H1 (cell line): ENCODE measurements around the gene MDC1. TPM values are rescaled to one million over a fixed set of nuclear protein-coding genes. Genes with fewer than 3 reads are reported as not detected.
A peak's percentile ranks its signal among the peaks of the same experiment; 100 is the strongest.

Source experiments
- CTCF ChIA-PET: fragments of 300-600 bp; sonication (Branson Sonifier 250); formaldehyde crosslinking; loops from one replicate; lab custom pipeline; 2021; ENCODE audit not compliant: partially characterized antibody; lab: Charles Lee
- POLR2A ChIA-PET: fragments of 300-600 bp; sonication (Branson Sonifier 250); formaldehyde crosslinking; loops from one replicate; lab custom pipeline; 2021; ENCODE audit warnings: inconsistent platforms; ENCODE audit not compliant: partially characterized antibody; lab: Charles Lee
- DNase-seq, 2 experiments: peaks; one replicate each; pipeline versions ENCODE4 v3.0.0 to v3.0.0-alpha.2; 2010 to 2022; ENCODE audit warnings: low spot score in 2 of 2, low read depth in 1 of 2, mixed read lengths in 1 of 2
- FAIRE-seq: peaks from 2 replicates; lab custom pipeline; 2011; peaks lifted over from hg19 to GRCh38; lab: Jason Lieb, UNC
- H2AFZ ChIP-seq: 2 replicates; pipeline ENCODE4 v1.8.1; 2012; ENCODE audit warnings: low read length, inconsistent platforms
- H2AK5ac ChIP-seq: 2 replicates; pipeline ENCODE4 v1.6.1; 2013; ENCODE audit warnings: low read depth, low read length
- H2BK120ac ChIP-seq: replicated peaks from 2 replicates; pipeline ENCODE3; 2013; ENCODE audit warnings: low read depth, low read length, inconsistent platforms
- H2BK12ac ChIP-seq: 2 replicates; pipeline ENCODE4 v1.6.1; 2013; ENCODE audit warnings: low read depth, low read length
- H2BK15ac ChIP-seq: 2 replicates; pipeline ENCODE4 v1.6.1; 2013; ENCODE audit warnings: low read length
- H2BK20ac ChIP-seq: 2 replicates; pipeline ENCODE4 v1.6.1; 2013; ENCODE audit warnings: low read length
- H2BK5ac ChIP-seq: 2 replicates; pipeline ENCODE4 v1.6.1; 2013; ENCODE audit warnings: low read depth, low read length
- H3K14ac ChIP-seq: 2 replicates; pipeline ENCODE4 v1.6.1; 2013; ENCODE audit warnings: inconsistent platforms; ENCODE audit not compliant: insufficient read length
- H3K18ac ChIP-seq: 2 replicates; pipeline ENCODE4 v1.6.1; 2013; ENCODE audit warnings: low read length; ENCODE audit errors: extremely low read depth
- H3K23ac ChIP-seq: 2 replicates; pipeline ENCODE4 v1.6.1; 2013; ENCODE audit warnings: inconsistent platforms; ENCODE audit not compliant: insufficient read length
- H3K23me2 ChIP-seq: 2 replicates; pipeline ENCODE4 v1.6.1; 2013; ENCODE audit warnings: low read depth, low read length
- H3K27ac ChIP-seq: 2 replicates; pipeline ENCODE4 v1.6.1; 2011; ENCODE audit warnings: low read depth, low read length, inconsistent platforms
- H3K27me3 ChIP-seq, 4 experiments: replicated peaks in 1 of 4; 1 replicate in 1 of 4; 2 replicates in 3 of 4; pipeline versions ENCODE4 v1.6.1 to v1.8.1; 2011 to 2013; ENCODE audit warnings: low read length in 3 of 4, mild to moderate bottlenecking in 3 of 4, inconsistent platforms in 2 of 4, mixed read lengths in 2 of 4, moderate library complexity in 1 of 4; ENCODE audit not compliant: control insufficient read depth in 3 of 4, insufficient read depth in 3 of 4; ENCODE audit errors: extremely low read depth in 1 of 4
- H3K36me3 ChIP-seq, 4 experiments: 2 replicates each; pipeline versions ENCODE4 v1.6.1 to v1.8.1; 2011 to 2013; ENCODE audit warnings: mild to moderate bottlenecking in 4 of 4, low read length in 3 of 4, moderate library complexity in 2 of 4, control low read depth in 1 of 4, inconsistent platforms in 1 of 4; ENCODE audit not compliant: insufficient read depth in 4 of 4, control insufficient read depth in 2 of 4
- H3K4ac ChIP-seq: replicated peaks from 2 replicates; pipeline ENCODE3; 2013; ENCODE audit warnings: low read length, low read depth, mixed read lengths, inconsistent platforms; ENCODE audit not compliant: insufficient read length
- H3K4me1 ChIP-seq, 4 experiments: replicated peaks in 1 of 4; 1 replicate in 1 of 4; 2 replicates in 3 of 4; pipeline versions ENCODE4 v1.6.1 to v1.8.1; 2011 to 2013; ENCODE audit warnings: low read length in 3 of 4, inconsistent platforms in 2 of 4, mixed read lengths in 1 of 4; ENCODE audit not compliant: insufficient read depth in 4 of 4, control insufficient read depth in 3 of 4
- H3K4me2 ChIP-seq, 2 experiments: 2 replicates each; pipeline versions ENCODE4 v1.6.1 to v1.8.1; 2011 to 2013; ENCODE audit warnings: low read depth in 2 of 2, low read length in 2 of 2, control low read depth in 1 of 2, inconsistent platforms in 1 of 2, mild to moderate bottlenecking in 1 of 2; ENCODE audit not compliant: insufficient read depth in 1 of 2
- H3K4me3 ChIP-seq, 4 experiments: fragments of 200-600, 300-600 bp in 1 of 4; sonication (generic), shearing (Covaris generic), sonication (Bioruptor Twin) in 1 of 4; 2 replicates each; pipeline versions ENCODE4 v1.5.1 to v1.8.1; 2011 to 2016; ENCODE audit warnings: low read length in 4 of 4, low read depth in 3 of 4, control low read depth in 2 of 4, inconsistent platforms in 2 of 4, mild to moderate bottlenecking in 2 of 4, mixed read lengths in 1 of 4, moderate library complexity in 1 of 4; ENCODE audit not compliant: insufficient read depth in 2 of 4; ENCODE audit errors: extremely low read depth in 1 of 4
- H3K56ac ChIP-seq: replicated peaks from 2 replicates; pipeline ENCODE3; 2013; ENCODE audit warnings: low read depth, mild to moderate bottlenecking, mixed read lengths, low read length, inconsistent platforms; ENCODE audit not compliant: insufficient read length
- H3K79me1 ChIP-seq: 2 replicates; pipeline ENCODE4 v1.6.1; 2013; ENCODE audit warnings: low read depth, low read length, control low read depth
- H3K79me2 ChIP-seq, 2 experiments: 2 replicates each; pipeline versions ENCODE4 v1.6.1 to v1.8.1; 2012 to 2013; ENCODE audit warnings: low read length in 2 of 2, mild to moderate bottlenecking in 2 of 2, inconsistent platforms in 1 of 2; ENCODE audit not compliant: insufficient read depth in 2 of 2, control insufficient read depth in 1 of 2
- H3K9ac ChIP-seq, 4 experiments: replicated peaks in 1 of 4; 1 replicate in 1 of 4; 2 replicates in 3 of 4; pipeline versions ENCODE4 v1.6.1 to v1.8.1; 2011 to 2013; ENCODE audit warnings: low read depth in 3 of 4, low read length in 3 of 4, control low read depth in 2 of 4, mild to moderate bottlenecking in 2 of 4, moderate library complexity in 2 of 4, inconsistent platforms in 1 of 4; ENCODE audit errors: extremely low read depth in 1 of 4
- H3K9me3 ChIP-seq, 2 experiments: 2 replicates each; pipeline versions ENCODE4 v1.6.1 to v1.8.1; 2012 to 2013; ENCODE audit warnings: mild to moderate bottlenecking in 2 of 2, moderate library complexity in 2 of 2, control low read depth in 1 of 2, inconsistent platforms in 1 of 2, low read depth in 1 of 2, low read length in 1 of 2, mixed read lengths in 1 of 2; ENCODE audit not compliant: insufficient read depth in 2 of 2
- H4K20me1 ChIP-seq, 2 experiments: replicated peaks in 1 of 2; 2 replicates each; pipeline versions ENCODE3 to v1.8.1; 2011 to 2013; ENCODE audit warnings: inconsistent platforms in 2 of 2, low read length in 2 of 2, mild to moderate bottlenecking in 1 of 2; ENCODE audit not compliant: insufficient read depth in 2 of 2, control insufficient read depth in 1 of 2
- H4K5ac ChIP-seq: 2 replicates; pipeline ENCODE4 v1.6.1; 2013; ENCODE audit warnings: low read length, low read depth, mixed read lengths, inconsistent platforms; ENCODE audit not compliant: insufficient read length
- H4K8ac ChIP-seq: 2 replicates; pipeline ENCODE4 v1.8.0; 2013; ENCODE audit warnings: mild to moderate bottlenecking, moderate library complexity, low read length, inconsistent platforms; ENCODE audit not compliant: insufficient read depth; ENCODE audit errors: extremely low read depth
- H4K91ac ChIP-seq: replicated peaks from 2 replicates; pipeline ENCODE3; 2013; ENCODE audit warnings: low read length, mixed read lengths, inconsistent platforms; ENCODE audit not compliant: insufficient read length
- CEBPB ChIP-seq: IDR thresholded peaks from 2 replicates; pipeline ENCODE4 v1.6.1; 2012; ENCODE audit warnings: low read depth, low read length
- WGBS, 2 experiments: shearing (Covaris generic) in 1 of 2; methylation state at CpG; one replicate each; pipeline versions ENCODE4 v1.1.6 to v1.1.7; 2013 to 2015; ENCODE audit warnings: low lambda C conversion rate in 2 of 2, mixed read lengths in 2 of 2, inconsistent platforms in 1 of 2, low coverage in 1 of 2, missing lambda C conversion rate in 1 of 2; ENCODE audit not compliant: insufficient replicate concordance in 2 of 2, insufficient coverage in 1 of 2, insufficient read length in 1 of 2; ENCODE audit errors: extremely low coverage in 1 of 2, missing lambda C conversion rate in 1 of 2; 5-methylcytosine and 5-hydroxymethylcytosine counted together
- polyA plus RNA-seq, 7 experiments: library from polyadenylated mRNA; depleted of rRNA in 3 of 7; stranded (reverse) in 5 of 7; unstranded in 2 of 7; fragments of >200 nt in 5 of 7; fragments of 200-250 nt in 2 of 7; gene quantifications; 1 replicate in 5 of 7; 2 replicates in 1 of 7; 4 replicates in 1 of 7; pipeline versions ENCODE4 v1.2.1 to v1.2.3, GENCODE V29; 2011 to 2013; ENCODE audit warnings: missing spikeins in 2 of 7, mixed read lengths in 2 of 7
- total RNA-seq: library from RNA; stranded (reverse); fragmentation: NEBNext Ultra II Directional; extraction: Animal tissue kit (Norgen Biotek cat#: 25700); gene quantifications from 2 replicates; pipeline ENCODE4 v1.2.1, GENCODE V29; 2021

MDC1 gene
- total and polyA plus RNA-seq, 2 of the 8 experiments (the other 6 are each of a cell fraction or from before 2014, with no cell fraction given), result 29.9 to 81.1 TPM

DNA sequence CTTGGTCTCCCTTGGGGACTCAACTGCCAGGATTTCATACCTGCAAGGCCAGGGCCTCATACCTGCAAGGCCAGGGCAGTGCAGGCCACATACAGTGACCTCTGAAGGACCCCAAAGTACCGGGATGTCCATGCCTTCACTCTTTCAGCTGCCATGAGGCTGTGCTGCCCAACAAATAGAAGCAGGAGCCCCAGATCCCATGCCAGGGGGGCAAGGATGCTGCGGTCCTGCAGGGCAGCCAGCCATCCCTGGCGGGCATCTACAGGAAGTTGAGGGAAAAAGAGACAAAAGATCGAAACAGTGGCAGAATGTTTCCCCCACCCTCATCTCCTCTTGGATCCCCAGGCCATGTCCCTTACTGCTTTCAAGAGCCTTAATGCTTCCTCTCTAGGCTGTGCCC is 27.1 kb downstream of the MDC1 start:
- no peaks in the 10 kb centered on the region for H3K27me3 ChIP-seq
- peak overlapping the region; percentile 42 for H4K5ac ChIP-seq
- H2BK120ac ChIP-seq, result no peak overlapping the region
- 82% methylated on average over 4 of the region's 4 CpGs; no CpG with 5 or more reads in 1 of the 2 experiments for WGBS, 2 experiments
- TF ChIP-seq CEBPB, result no peak
- FAIRE-seq (no peak), DNase-seq (no peak)
- H3K9ac ChIP-seq, result peak overlapping the region in 3 of 4 experiments; percentile 46 to 87 (median 58); a peak in 5 of 7 replicates
- no peaks in the 10 kb centered on the region; a peak in 1 of 8 replicates for H3K36me3 ChIP-seq
- peak overlapping the region; percentile 29 for H4K91ac ChIP-seq
- H3K4me1 ChIP-seq, result peaks cover 0 to 28% (median 18%) of the 10 kb centered on the region in 4 experiments; a peak in 6 of 7 replicates
- H2AK5ac ChIP-seq, result peak overlapping the region; percentile 69; the same call in 1 of the 2 replicates
- H3K9me3 ChIP-seq, result no peaks in the 10 kb centered on the region
- ChIA-PET POLR2A (interaction anchor here (1.2 to 26.7 kb wide), 8 partner anchors 9 to 79 kb away, joined by 3 to 732 read pairs (median 6); partner anchors contain the start of genes FLOT1, IER3, MDC1 and MRPS18B), CTCF (interaction anchor here (0.5 to 3.7 kb wide), 8 partner anchors 11 to 393 kb away, joined by 3 to 28 read pairs (median 6); partner anchors contain the start of gene MDC1)
- 0 out of 2 replicates have a peak overlapping the region, but pooled peaks have one; percentile 15 for H2BK20ac ChIP-seq
- no peak overlapping the region; the same call in 1 of the 2 replicates for H2BK5ac ChIP-seq
- peak overlapping the region; percentile 89; the same call in 1 of the 2 replicates for H2BK12ac ChIP-seq
- H4K8ac ChIP-seq, result no peak overlapping the region
- peaks cover 13% of the 10 kb centered on the region for H3K23me2 ChIP-seq
- no peak overlapping the region for H3K18ac ChIP-seq
- H2AFZ ChIP-seq, result no peak overlapping the region
- H3K4me2 ChIP-seq, result peak overlapping the region; percentile 82 to 94
- H3K79me1 ChIP-seq, result peaks cover 4% of the 10 kb centered on the region; the same call in 1 of the 2 replicates
- peak overlapping the region; percentile 10; the same call in 1 of the 2 replicates for H2BK15ac ChIP-seq
- H3K14ac ChIP-seq, result no peak overlapping the region
- peak overlapping the region; percentile 63 for H3K4ac ChIP-seq
- no peak overlapping the region; the same call in 1 of the 2 replicates for H3K27ac ChIP-seq
- no peak overlapping the region for H3K56ac ChIP-seq
- peak overlapping the region; percentile 86 to 92 (median 88) for H3K4me3 ChIP-seq
- peaks cover 0 to 9% of the 10 kb centered on the region in 2 experiments; a peak in 3 of 4 replicates for H3K79me2 ChIP-seq
- no peak overlapping the region for H3K23ac ChIP-seq
- H4K20me1 ChIP-seq, result peaks cover 0 to 1% of the 10 kb centered on the region in 2 experiments
